Omental fat pad (tissue), 4 donors: ENCODE results near the gene OSBP2. TPM values are rescaled to one million over a fixed set of nuclear protein-coding genes. Genes with fewer than 3 reads are reported as not detected.

Experiments used
- ATAC-seq: fragments of 150-250 bp; one replicate; pipeline ENCODE4 v1.9.1; 2016; ENCODE audit warnings: mild to moderate bottlenecking, moderate library complexity; ENCODE audit not compliant: low FRiP score
- DNase-seq: peaks from one replicate; pipeline ENCODE4 v3.0.0-alpha.2; 2019; ENCODE audit warnings: low spot score
- CTCF ChIP-seq, 3 donors: fragments of 450-650 bp; IDR thresholded peaks; one replicate each; pipeline ENCODE4 v1.5.1; 2016 to 2017; ENCODE audit warnings: antibody characterized with exemption in 3 of 3, mild to moderate bottlenecking in 3 of 3, moderate library complexity in 2 of 3
- total RNA-seq, 4 donors: library from RNA; depleted of rRNA; stranded (reverse); fragments of >200 nt; gene quantifications; one replicate each; pipeline ENCODE4 v1.1.0, GENCODE V29; 2016

OSBP2 gene
- total RNA-seq, 4 donors from 2014 or later, result 1.3 to 7.4 (median 4.4) TPM

- no peak for DNase-seq
- no peak for TF ChIP-seq CTCF (IDR thresholded peaks at IDR 0.05)
- peak; percentile 17 for ATAC-seq
Observed at GRCh38 chr22:30695351-30695851, 727 bp downstream of the OSBP2 start.

GRCh38 chr22:30695871-30696655, 1.4 kb downstream of the OSBP2 start:
- DNase-seq, result no peak
- no peak for ATAC-seq
- TF ChIP-seq CTCF (IDR thresholded peaks at IDR 0.05), result no peak

- TF ChIP-seq CTCF (IDR thresholded peaks at IDR 0.05), result no peak
- ATAC-seq (no peak), DNase-seq (no peak)
Observed at GRCh38 chr22:30697975-30698374, 3.3 kb downstream of the OSBP2 start.

- no peak for DNase-seq
- peak; percentile 47 for ATAC-seq
- TF ChIP-seq CTCF (IDR thresholded peaks at IDR 0.05), result no peak
Observed at GRCh38 chr22:30701872-30702271, 7.2 kb downstream of the OSBP2 start.

GRCh38 chr22:30702856-30703255, 8.2 kb downstream of the OSBP2 start:
- TF ChIP-seq CTCF (IDR thresholded peaks at IDR 0.05), result no peak
- ATAC-seq (no peak), DNase-seq (no peak)

GRCh38 chr22:30704978-30705377, 10.3 kb downstream of the OSBP2 start:
- ATAC-seq (no peak), DNase-seq (no peak)
- TF ChIP-seq CTCF (IDR thresholded peaks at IDR 0.05), result no peak
